Panc1 (cell line): ENCODE results near the gene EXOSC3. TPM values are rescaled to one million over a fixed set of nuclear protein-coding genes. Genes with fewer than 3 reads are reported as not detected.

Source experiments
- ATAC-seq: fragments of 200-7000 bp; cut with Tn5 transposase; 2 replicates; pipeline ENCODE4 v1.9.1; 2020; ENCODE audit warnings: mild to moderate bottlenecking, moderate library complexity
- BruUV-seq: library from RNA; stranded (reverse); fragments of 400-500 nt; replicated peaks from 2 replicates; lab custom pipeline; 2021; lab: Mats Ljungman, UMichigan
- CTCF ChIA-PET: fragments of 300-600 bp; sonication (Branson Sonifier 250); formaldehyde crosslinking; loops from one replicate; lab custom pipeline; 2022; ENCODE audit warnings: antibody characterized with exemption; lab: Charles Lee
- POLR2A ChIA-PET: fragments of 300-600 bp; sonication (Branson Sonifier 250); formaldehyde crosslinking; loops from one replicate; lab custom pipeline; 2022; ENCODE audit warnings: antibody characterized with exemption; lab: Charles Lee
- DNase-seq: peaks from one replicate; pipeline ENCODE4 v3.0.0-alpha.2; 2010; ENCODE audit warnings: low read depth, low spot score
- H3K27ac ChIP-seq: 2 replicates; pipeline ENCODE4 v1.5.1; 2011; ENCODE audit warnings: mild to moderate bottlenecking, low read length, inconsistent platforms
- H3K27me3 ChIP-seq: fragments of 200-500 bp; sonication (Bioruptor generic); 2 replicates; pipeline ENCODE4 v1.6.0; 2014; ENCODE audit warnings: low read length, inconsistent platforms; ENCODE audit not compliant: control insufficient read depth, insufficient read depth
- H3K36me3 ChIP-seq: fragments of 200-500 bp; sonication (Bioruptor generic); 2 replicates; pipeline ENCODE4 v1.5.1; 2014; ENCODE audit warnings: inconsistent platforms, mild to moderate bottlenecking, low read length, moderate library complexity; ENCODE audit not compliant: control insufficient read depth, insufficient read depth
- H3K4me1 ChIP-seq: 2 replicates; pipeline ENCODE4 v1.5.1; 2011; ENCODE audit warnings: inconsistent platforms, mild to moderate bottlenecking, low read length, moderate library complexity; ENCODE audit not compliant: control insufficient read depth, insufficient read depth
- H3K4me3 ChIP-seq, 2 experiments: 2 replicates each; pipeline ENCODE4 v1.5.1; 2011 to 2012; ENCODE audit warnings: low read depth in 2 of 2, low read length in 2 of 2, mild to moderate bottlenecking in 2 of 2, inconsistent platforms in 1 of 2, moderate library complexity in 1 of 2
- H3K9me3 ChIP-seq: fragments of 200-500 bp; sonication (Bioruptor generic); 2 replicates; pipeline ENCODE4 v1.5.1; 2014; ENCODE audit warnings: low read depth, mild to moderate bottlenecking, inconsistent platforms, low read length, moderate library complexity; ENCODE audit not compliant: control insufficient read depth, insufficient read depth
- POLR2AphosphoS5 ChIP-seq: IDR thresholded peaks from 2 replicates; pipeline ENCODE4 v1.6.1; 2012; ENCODE audit warnings: mild to moderate bottlenecking, low read depth, low read length, moderate library complexity
- SIN3A ChIP-seq: IDR thresholded peaks from 2 replicates; pipeline ENCODE4 v1.6.1; 2012; ENCODE audit warnings: low read depth, mild to moderate bottlenecking, low read length, moderate library complexity, borderline replicate concordance; ENCODE audit not compliant: insufficient read depth
- TCF7L2 ChIP-seq: IDR thresholded peaks from 2 replicates; pipeline ENCODE4 v1.6.1; 2011; ENCODE audit warnings: mild to moderate bottlenecking, low read depth, low read length, inconsistent platforms
- in situ Hi-C: cut with HindIII; loops from 2 replicates; pipeline ENCODE4 v1.10.0; 2016; ENCODE audit warnings: low sequenced_read_pairs, low pct_unique_long_range_greater_than_20kb
- intact Hi-C: fragments of 100-400 bp; cut with micrococcal nuclease; formaldehyde crosslinking; loops from one replicate; pipeline ENCODE4 v1.10.0; 2022; ENCODE audit not compliant: unreplicated experiment
- total RNA-seq: library from RNA; stranded (reverse); gene quantifications from one replicate; pipeline ENCODE4 v1.2.1, GENCODE V29; 2021; ENCODE audit not compliant: unreplicated experiment
- TF ChIP-seq, protein P1 (sequence below), 2 experiments: IDR thresholded peaks; 2 replicates each; pipeline ENCODE4 v1.6.1; 2011 to 2012; ENCODE audit warnings: low read depth in 2 of 2, control low read depth in 1 of 2, low read length in 1 of 2, mild to moderate bottlenecking in 1 of 2, moderate library complexity in 1 of 2; ENCODE audit not compliant: insufficient read depth in 1 of 2
- TF ChIP-seq, protein P2 (sequence below): fragments of 450-650 bp; IDR thresholded peaks from 2 replicates; pipeline ENCODE4 v1.5.1; 2017; ENCODE audit warnings: mild to moderate bottlenecking

Gene EXOSC3
- total RNA-seq, 1 experiment from 2014 or later: 45.3 TPM

DNA sequence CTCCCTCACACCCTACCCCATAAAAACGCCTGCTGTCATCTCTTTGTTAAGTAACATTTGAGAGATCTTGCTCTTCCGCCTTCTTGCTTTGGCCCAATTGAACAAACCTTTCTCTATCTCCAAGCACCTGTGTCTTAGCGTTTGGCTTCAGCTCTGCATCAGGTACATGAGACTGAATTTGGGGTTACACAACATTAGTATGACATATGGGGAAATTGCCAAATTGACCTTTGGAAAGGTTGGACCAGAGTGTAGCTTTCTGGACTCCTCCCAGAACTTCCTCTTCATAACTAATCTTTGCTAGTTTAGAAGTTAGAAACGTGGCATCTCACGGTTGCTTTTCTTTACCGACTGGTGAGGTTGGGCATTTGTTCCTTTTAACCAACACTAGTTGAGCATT is 3.5 kb upstream of the EXOSC3 start:
- ATAC-seq: no peak
- no peaks in the 10 kb centered on the region for H3K9me3 ChIP-seq
- intact Hi-C loops: no loop called here
- ChIA-PET POLR2A (no interaction called here), CTCF (no interaction called here)
- no peak overlapping the region for H3K4me3 ChIP-seq
- no peaks in the 10 kb centered on the region for H3K27me3 ChIP-seq
- no peak for DNase-seq
- H3K27ac ChIP-seq: no peak overlapping the region
- H3K4me1 ChIP-seq: peaks cover 6% of the 10 kb centered on the region
- in situ Hi-C loops: no loop called here
- peaks cover 5% of the 10 kb centered on the region for H3K36me3 ChIP-seq
- TF ChIP-seq, protein P1, sequence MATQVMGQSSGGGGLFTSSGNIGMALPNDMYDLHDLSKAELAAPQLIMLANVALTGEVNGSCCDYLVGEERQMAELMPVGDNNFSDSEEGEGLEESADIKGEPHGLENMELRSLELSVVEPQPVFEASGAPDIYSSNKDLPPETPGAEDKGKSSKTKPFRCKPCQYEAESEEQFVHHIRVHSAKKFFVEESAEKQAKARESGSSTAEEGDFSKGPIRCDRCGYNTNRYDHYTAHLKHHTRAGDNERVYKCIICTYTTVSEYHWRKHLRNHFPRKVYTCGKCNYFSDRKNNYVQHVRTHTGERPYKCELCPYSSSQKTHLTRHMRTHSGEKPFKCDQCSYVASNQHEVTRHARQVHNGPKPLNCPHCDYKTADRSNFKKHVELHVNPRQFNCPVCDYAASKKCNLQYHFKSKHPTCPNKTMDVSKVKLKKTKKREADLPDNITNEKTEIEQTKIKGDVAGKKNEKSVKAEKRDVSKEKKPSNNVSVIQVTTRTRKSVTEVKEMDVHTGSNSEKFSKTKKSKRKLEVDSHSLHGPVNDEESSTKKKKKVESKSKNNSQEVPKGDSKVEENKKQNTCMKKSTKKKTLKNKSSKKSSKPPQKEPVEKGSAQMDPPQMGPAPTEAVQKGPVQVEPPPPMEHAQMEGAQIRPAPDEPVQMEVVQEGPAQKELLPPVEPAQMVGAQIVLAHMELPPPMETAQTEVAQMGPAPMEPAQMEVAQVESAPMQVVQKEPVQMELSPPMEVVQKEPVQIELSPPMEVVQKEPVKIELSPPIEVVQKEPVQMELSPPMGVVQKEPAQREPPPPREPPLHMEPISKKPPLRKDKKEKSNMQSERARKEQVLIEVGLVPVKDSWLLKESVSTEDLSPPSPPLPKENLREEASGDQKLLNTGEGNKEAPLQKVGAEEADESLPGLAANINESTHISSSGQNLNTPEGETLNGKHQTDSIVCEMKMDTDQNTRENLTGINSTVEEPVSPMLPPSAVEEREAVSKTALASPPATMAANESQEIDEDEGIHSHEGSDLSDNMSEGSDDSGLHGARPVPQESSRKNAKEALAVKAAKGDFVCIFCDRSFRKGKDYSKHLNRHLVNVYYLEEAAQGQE (IDR thresholded peaks at IDR 0.05; ENCODE audit: insufficient read depth in 1 of 2, low read depth in 2 of 2, low read length in 1 of 2): no peak
- TF ChIP-seq POLR2AphosphoS5 (no peak), SIN3A (no peak), TCF7L2 (no peak)
- TF ChIP-seq, protein P2, sequence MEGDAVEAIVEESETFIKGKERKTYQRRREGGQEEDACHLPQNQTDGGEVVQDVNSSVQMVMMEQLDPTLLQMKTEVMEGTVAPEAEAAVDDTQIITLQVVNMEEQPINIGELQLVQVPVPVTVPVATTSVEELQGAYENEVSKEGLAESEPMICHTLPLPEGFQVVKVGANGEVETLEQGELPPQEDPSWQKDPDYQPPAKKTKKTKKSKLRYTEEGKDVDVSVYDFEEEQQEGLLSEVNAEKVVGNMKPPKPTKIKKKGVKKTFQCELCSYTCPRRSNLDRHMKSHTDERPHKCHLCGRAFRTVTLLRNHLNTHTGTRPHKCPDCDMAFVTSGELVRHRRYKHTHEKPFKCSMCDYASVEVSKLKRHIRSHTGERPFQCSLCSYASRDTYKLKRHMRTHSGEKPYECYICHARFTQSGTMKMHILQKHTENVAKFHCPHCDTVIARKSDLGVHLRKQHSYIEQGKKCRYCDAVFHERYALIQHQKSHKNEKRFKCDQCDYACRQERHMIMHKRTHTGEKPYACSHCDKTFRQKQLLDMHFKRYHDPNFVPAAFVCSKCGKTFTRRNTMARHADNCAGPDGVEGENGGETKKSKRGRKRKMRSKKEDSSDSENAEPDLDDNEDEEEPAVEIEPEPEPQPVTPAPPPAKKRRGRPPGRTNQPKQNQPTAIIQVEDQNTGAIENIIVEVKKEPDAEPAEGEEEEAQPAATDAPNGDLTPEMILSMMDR: no peak
- no TSS peak for BruUV-seq

DNA sequence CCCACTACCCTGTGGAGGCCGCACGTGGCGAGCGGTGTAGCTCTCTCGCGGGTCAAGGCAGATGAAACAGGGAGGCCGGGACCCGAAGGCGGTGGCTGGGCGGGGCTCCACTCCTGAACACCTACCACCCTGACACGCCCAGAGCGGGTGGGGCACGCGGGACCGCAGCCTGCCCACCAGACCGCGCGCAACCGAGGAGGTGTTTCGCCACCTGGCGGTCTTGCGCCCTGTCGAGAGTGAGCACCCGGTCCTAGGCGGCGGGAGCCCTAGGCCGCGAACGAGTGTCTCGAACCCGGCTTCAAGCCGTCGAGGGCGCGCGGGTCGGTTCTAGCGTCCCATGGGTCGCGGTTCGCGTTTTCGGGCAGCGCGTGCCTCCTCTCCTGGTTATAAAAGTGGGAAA is 2.2 kb upstream of the EXOSC3 start:
- no peaks in the 10 kb centered on the region for H3K27me3 ChIP-seq
- no peak overlapping the region for H3K4me3 ChIP-seq
- no peak for ATAC-seq
- BruUV-seq: no TSS peak
- intact Hi-C loops (no loop called here), in situ Hi-C loops (no loop called here)
- TF ChIP-seq TCF7L2 (no peak), POLR2AphosphoS5 (no peak), SIN3A (no peak)
- TF ChIP-seq, protein P1 (IDR thresholded peaks at IDR 0.05; ENCODE audit: insufficient read depth in 1 of 2, low read depth in 2 of 2, low read length in 1 of 2): no peak
- TF ChIP-seq, protein P2: no peak
- peaks cover 11% of the 10 kb centered on the region for H3K36me3 ChIP-seq
- H3K27ac ChIP-seq: no peak overlapping the region
- ChIA-PET POLR2A (no interaction called here), CTCF (no interaction called here)
- no peak for DNase-seq
- H3K9me3 ChIP-seq: no peaks in the 10 kb centered on the region
- H3K4me1 ChIP-seq: peaks cover 11% of the 10 kb centered on the region
